CD8-positive, alpha-beta memory T cell (primary cell): ENCODE results near the gene ATP6V0C. TPM values are rescaled to one million over a fixed set of nuclear protein-coding genes. Genes with fewer than 3 reads are reported as not detected.
A peak's percentile ranks its signal among the peaks of the same experiment; 100 is the strongest.

Experiments
- CTCF ChIA-PET: fragments of 350-600 bp; sonication (Branson Sonifier 250); formaldehyde crosslinking; loops from one replicate; lab custom pipeline; 2021; ENCODE audit warnings: antibody characterized with exemption; lab: Charles Lee
- POLR2A ChIA-PET: fragments of 350-600 bp; sonication (Branson Sonifier 250); formaldehyde crosslinking; loops from one replicate; lab custom pipeline; 2021; ENCODE audit warnings: antibody characterized with exemption; lab: Charles Lee
- DNase-seq, 5 donors: peaks; one replicate each; pipeline versions ENCODE4 v3.0.0 to v3.0.0-alpha.2; 2020 to 2022; ENCODE audit warnings: mixed read lengths in 1 of 5
- H3K27ac ChIP-seq: one replicate; pipeline ENCODE4 v1.7.0; 2013; ENCODE audit warnings: low read depth, mild to moderate bottlenecking, low read length, moderate library complexity
- H3K27me3 ChIP-seq: 2 replicates; pipeline ENCODE4 v1.7.0; 2013; ENCODE audit warnings: low read length, mild to moderate bottlenecking; ENCODE audit not compliant: insufficient read depth, poor library complexity, severe bottlenecking
- H3K36me3 ChIP-seq: 2 replicates; pipeline ENCODE4 v1.7.0; 2013; ENCODE audit warnings: mild to moderate bottlenecking, low read length, moderate library complexity; ENCODE audit not compliant: insufficient read depth
- H3K4me1 ChIP-seq: 2 replicates; pipeline ENCODE4 v1.7.0; 2013; ENCODE audit warnings: mild to moderate bottlenecking, low read length, moderate library complexity; ENCODE audit not compliant: insufficient read depth
- H3K4me3 ChIP-seq: 2 replicates; pipeline ENCODE4 v1.7.0; 2013; ENCODE audit warnings: mild to moderate bottlenecking, low read length
- H3K9me3 ChIP-seq: 2 replicates; pipeline ENCODE4 v1.7.0; 2013; ENCODE audit warnings: mild to moderate bottlenecking, low read length
- H3K27ac Mint-ChIP-seq, 8 donors: one replicate each; pipeline ENCODE4 v1.8.0; 2020 to 2021; ENCODE audit warnings: mixed read lengths in 8 of 8, mild to moderate bottlenecking in 6 of 8, inconsistent platforms in 3 of 8, moderate library complexity in 3 of 8
- H3K27me3 Mint-ChIP-seq, 2 donors: one replicate each; pipeline ENCODE4 v1.8.0; 2020 to 2021; ENCODE audit warnings: mixed read lengths in 2 of 2, mild to moderate bottlenecking in 1 of 2, moderate library complexity in 1 of 2
- H3K36me3 Mint-ChIP-seq, 3 donors: one replicate each; pipeline ENCODE4 v1.8.0; 2020 to 2021; ENCODE audit warnings: mixed read lengths in 3 of 3, inconsistent platforms in 1 of 3, mild to moderate bottlenecking in 1 of 3
- H3K4me1 Mint-ChIP-seq, 3 donors: one replicate each; pipeline ENCODE4 v1.8.0; 2020 to 2021; ENCODE audit warnings: mixed read lengths in 3 of 3, inconsistent platforms in 1 of 3, mild to moderate bottlenecking in 1 of 3
- H3K4me3 Mint-ChIP-seq, 7 donors: one replicate each; pipeline ENCODE4 v1.8.0; 2020 to 2021; ENCODE audit warnings: mixed read lengths in 7 of 7, mild to moderate bottlenecking in 6 of 7, moderate library complexity in 4 of 7, inconsistent platforms in 2 of 7
- H3K9me3 Mint-ChIP-seq, 5 donors: one replicate each; pipeline ENCODE4 v1.8.0; 2020 to 2022; ENCODE audit warnings: mixed read lengths in 5 of 5, mild to moderate bottlenecking in 3 of 5, moderate library complexity in 2 of 5, inconsistent platforms in 1 of 5
- polyA plus RNA-seq: library from polyadenylated mRNA; unstranded; fragments of 300-500 nt; fragmentation: Illumina TruSeq; gene quantifications from one replicate; pipeline ENCODE4 v1.2.3, GENCODE V29; 2021
- total RNA-seq, 2 experiments: library from RNA; stranded (reverse); gene quantifications; one replicate each; pipeline ENCODE4 v1.2.3, GENCODE V29; 2021

Gene ATP6V0C
- total and polyA plus RNA-seq, 3 experiments from 2014 or later: 101 to 157 (median 154) TPM

- Histone ChIP-seq H3K4me1 (peaks cover 59% of the 10 kb centered on the region), H3K4me3 (no peak overlapping the region), H3K36me3 (peaks cover 18% of the 10 kb centered on the region), H3K27ac (peak overlapping the region; percentile 16), H3K9me3 (no peaks in the 10 kb centered on the region), H3K27me3 (no peaks in the 10 kb centered on the region)
- ChIA-PET CTCF (interaction anchor here (1.1 to 1.8 kb wide), 2 partner anchors 14 to 16 kb away, joined by 3 to 12 read pairs; no protein-coding TSS in a partner anchor), POLR2A (interaction anchor here (1.1 to 3.6 kb wide), 3 partner anchors 13 to 364 kb away, joined by 5 to 65 read pairs (median 11); partner anchors contain the start of genes CEMP1, PDPK1 and TRAF7)
- no peaks in the 10 kb centered on the region for H3K9me3 Mint-ChIP-seq
- H3K27me3 Mint-ChIP-seq: peaks cover 0 to 10% of the 10 kb centered on the region in 2 donors
- H3K4me1 Mint-ChIP-seq: peaks cover 56 to 69% (median 59%) of the 10 kb centered on the region in 3 donors
- peak in 1 of 5 donors; percentile 60 for DNase-seq
- H3K27ac Mint-ChIP-seq: peak overlapping the region; percentile 14 to 99 (median 93)
- peak overlapping the region in 6 of 7 donors; percentile 72 to 97 (median 80) for H3K4me3 Mint-ChIP-seq
- H3K36me3 Mint-ChIP-seq: peaks cover 0 to 63% (median 4%) of the 10 kb centered on the region in 3 donors
These were observed 5.3 kb downstream of the ATP6V0C start for GRCh38 chr16:2518823-2519710.

DNA sequence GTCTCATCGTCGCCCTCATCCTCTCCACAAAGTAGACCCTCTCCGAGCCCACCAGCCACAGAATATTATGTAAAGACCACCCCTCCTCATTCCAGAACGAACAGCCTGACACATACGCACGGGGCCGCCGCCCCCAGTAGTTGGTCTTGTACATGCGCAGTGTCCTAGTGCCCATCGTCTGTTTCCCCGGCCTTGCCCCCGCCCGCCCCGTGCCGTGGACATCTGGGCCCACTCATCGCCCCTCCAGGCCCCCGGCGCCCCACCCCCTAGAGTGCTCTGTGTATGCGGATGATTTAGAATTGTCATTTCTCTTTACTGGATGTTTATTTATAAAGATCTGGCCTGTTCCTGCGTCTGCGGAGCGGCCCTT lies 5.9 kb downstream of the ATP6V0C start:
- peak overlapping the region; percentile 16 for H3K27ac ChIP-seq
- no peaks in the 10 kb centered on the region for H3K9me3 ChIP-seq
- CTCF ChIA-PET: interaction anchor here (1.2 to 1.8 kb wide), 2 partner anchors 9 to 13 kb away, joined by 4 to 12 read pairs; no protein-coding TSS in a partner anchor
- H3K27me3 ChIP-seq: no peaks in the 10 kb centered on the region
- H3K36me3 ChIP-seq: peaks cover 19% of the 10 kb centered on the region
- POLR2A ChIA-PET: interaction anchor here (1.1 to 3.6 kb wide), 4 partner anchors 9 to 364 kb away, joined by 5 to 65 read pairs (median 8); partner anchors contain the start of genes CEMP1, PDPK1 and TRAF7
- Mint-ChIP-seq H3K9me3 (no peaks in the 10 kb centered on the region), H3K27ac (peak overlapping the region; percentile 63 to 99 (median 93)), H3K36me3 (peaks cover 0 to 67% (median 5%) of the 10 kb centered on the region in 3 donors), H3K27me3 (peaks cover 0 to 9% of the 10 kb centered on the region in 2 donors), H3K4me1 (peaks cover 61 to 73% (median 61%) of the 10 kb centered on the region in 3 donors), H3K4me3 (peak overlapping the region; percentile 72 to 95 (median 78))
- H3K4me1 ChIP-seq: peaks cover 57% of the 10 kb centered on the region
- H3K4me3 ChIP-seq: no peak overlapping the region
- no peak for DNase-seq

DNA sequence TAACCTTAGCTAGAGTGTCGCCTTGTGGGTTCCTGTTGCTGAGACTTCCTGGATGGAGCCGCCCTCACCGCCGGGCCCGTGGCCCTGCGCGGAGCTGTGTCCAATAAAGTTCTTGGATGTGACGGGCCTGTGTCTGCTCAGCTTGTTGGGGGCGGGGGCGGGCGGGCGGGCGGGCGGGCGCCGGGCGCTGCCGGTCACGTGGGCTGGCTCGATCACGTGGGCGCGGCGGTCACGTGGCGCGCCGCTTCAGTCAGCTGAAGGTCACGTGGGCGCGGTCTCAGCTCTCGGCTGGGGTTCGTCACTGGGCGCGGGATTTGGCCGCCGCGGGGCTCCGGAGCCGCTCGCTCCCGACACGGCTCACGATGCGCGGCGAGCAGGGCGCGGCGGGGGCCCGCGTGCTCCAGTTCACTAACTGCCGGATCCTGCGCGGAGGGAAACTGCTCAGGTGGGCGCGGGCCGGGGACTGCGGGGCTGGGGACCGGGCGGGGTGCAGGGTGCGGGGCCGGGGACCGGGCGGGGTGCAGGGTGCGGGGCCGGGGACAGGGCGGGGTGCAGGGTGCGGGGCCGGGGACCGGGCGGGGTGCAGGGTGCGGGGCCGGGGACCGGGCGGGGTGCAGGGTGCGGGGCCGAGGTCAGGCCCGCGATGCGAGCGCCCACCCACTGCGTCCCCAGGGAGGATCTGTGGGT lies 6.5 kb downstream of the ATP6V0C start, which contains the start of gene AMDHD2:
AMDHD2 (plus strand) TSS at position 275 of the 687 bp plus-strand sequence; CDS start at position 363, 88 bp downstream.
- H3K4me1 ChIP-seq: peaks cover 52% of the 10 kb centered on the region
- H3K36me3 ChIP-seq: peaks cover 19% of the 10 kb centered on the region
- Mint-ChIP-seq H3K27ac (peak within 1 kb of the TSS; percentile 92 to 99 (median 96)), H3K27me3 (peaks cover 0 to 7% of the 10 kb centered on the region in 2 donors), H3K4me3 (peak within 1 kb of the TSS; percentile 90 to 98 (median 92)), H3K9me3 (no peaks in the 10 kb centered on the region), H3K36me3 (peaks cover 0 to 67% (median 7%) of the 10 kb centered on the region in 3 donors), H3K4me1 (peaks cover 56 to 70% (median 57%) of the 10 kb centered on the region in 3 donors)
- ChIA-PET CTCF (interaction anchor here (0.9 to 1.8 kb wide), 3 partner anchors 9 to 20 kb away, joined by 3 to 12 read pairs (median 4); no protein-coding TSS in a partner anchor), POLR2A (interaction anchor here (0.6 to 3.6 kb wide), 8 partner anchors 9 to 365 kb away, joined by 3 to 65 read pairs (median 5); partner anchors contain the start of genes CEMP1, PDPK1, TBC1D24 and TRAF7)
- no peaks in the 10 kb centered on the region for H3K27me3 ChIP-seq
- H3K9me3 ChIP-seq: no peaks in the 10 kb centered on the region
- H3K4me3 ChIP-seq: peak within 1 kb of the TSS; percentile 58
- peak within 1 kb of the TSS; percentile 73 for H3K27ac ChIP-seq
- DNase-seq: peak; percentile 85 to 92 (median 89)

DNA sequence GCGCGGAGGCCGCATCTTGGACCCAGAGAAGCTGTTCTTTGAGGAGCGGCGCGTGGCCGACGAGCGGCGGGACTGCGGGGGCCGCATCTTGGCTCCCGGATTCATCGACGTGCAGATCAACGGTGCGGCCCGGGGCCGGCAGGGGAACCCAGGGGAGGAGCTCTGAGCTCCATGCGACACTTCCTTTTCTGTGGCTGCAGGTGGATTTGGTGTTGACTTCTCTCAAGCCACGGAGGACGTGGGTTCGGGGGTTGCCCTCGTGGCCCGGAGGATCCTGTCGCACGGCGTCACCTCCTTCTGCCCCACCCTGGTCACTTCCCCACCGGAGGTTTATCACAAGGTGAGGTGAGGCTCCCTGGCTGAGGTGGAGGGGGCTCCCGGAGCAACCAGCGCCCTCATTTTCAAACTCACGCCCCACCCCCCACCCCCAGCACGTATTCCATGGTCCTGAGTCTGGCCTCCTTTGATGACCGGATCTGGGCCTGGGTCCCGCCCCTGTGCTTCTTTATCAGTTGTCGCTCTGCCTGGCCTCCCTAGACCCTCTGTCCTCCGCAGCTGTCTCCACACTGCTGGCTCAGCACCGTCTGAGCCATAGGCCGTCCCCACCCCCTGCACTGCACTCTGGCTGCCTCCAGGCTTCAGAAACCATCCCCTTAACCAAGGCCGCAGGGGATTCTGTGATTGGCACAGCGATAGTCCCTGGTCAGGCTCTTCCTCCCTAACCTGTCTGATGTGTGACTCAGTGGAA lies 7.2 kb downstream of the ATP6V0C start:
- no peaks in the 10 kb centered on the region for H3K9me3 ChIP-seq
- DNase-seq: peak; percentile 63 to 87 (median 85)
- H3K27ac ChIP-seq: peak overlapping the region; percentile 73
- peaks cover 19% of the 10 kb centered on the region for H3K36me3 ChIP-seq
- peak overlapping the region; percentile 58 for H3K4me3 ChIP-seq
- no peaks in the 10 kb centered on the region for H3K27me3 ChIP-seq
- H3K27ac Mint-ChIP-seq: peak overlapping the region; percentile 92 to 99 (median 96)
- peaks cover 49 to 63% (median 50%) of the 10 kb centered on the region in 3 donors for H3K4me1 Mint-ChIP-seq
- H3K4me1 ChIP-seq: peaks cover 45% of the 10 kb centered on the region
- ChIA-PET POLR2A (interaction anchor here (0.6 to 3.6 kb wide), 9 partner anchors 8 to 366 kb away, joined by 3 to 65 read pairs (median 5); partner anchors contain the start of genes CEMP1, PDPK1, PGP and TBC1D24), CTCF (interaction anchor here (0.9 to 1.8 kb wide), 3 partner anchors 8 to 20 kb away, joined by 3 to 12 read pairs (median 4); no protein-coding TSS in a partner anchor)
- H3K4me3 Mint-ChIP-seq: peak overlapping the region; percentile 90 to 98 (median 92)
- peaks cover 0 to 65% (median 7%) of the 10 kb centered on the region in 3 donors for H3K36me3 Mint-ChIP-seq
- H3K27me3 Mint-ChIP-seq: peaks cover 0 to 7% of the 10 kb centered on the region in 2 donors
- no peaks in the 10 kb centered on the region for H3K9me3 Mint-ChIP-seq

DNA sequence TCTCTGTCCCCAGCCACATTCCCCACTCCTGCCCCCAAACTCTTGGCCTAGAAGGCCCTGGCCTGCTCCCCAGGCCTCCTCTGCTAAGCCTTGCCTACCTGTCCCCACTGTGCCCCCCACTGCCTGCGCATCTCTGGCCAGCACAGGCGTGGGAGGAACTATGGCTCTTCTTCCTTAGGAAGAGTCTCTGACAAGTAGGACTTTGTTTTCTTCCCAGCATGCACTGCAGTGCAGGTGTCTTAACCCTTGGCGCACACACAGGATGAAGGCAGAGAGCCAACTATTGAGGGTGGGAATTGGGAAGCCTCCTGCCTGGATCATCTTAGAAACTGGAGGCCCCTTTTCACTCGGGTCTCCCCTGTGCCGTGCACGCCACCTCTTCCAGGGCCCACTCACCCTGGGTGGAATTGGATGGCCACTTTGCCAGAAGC lies 10.1 kb downstream of the ATP6V0C start:
- peak overlapping the region in 6 of 8 donors; percentile 33 to 86 (median 67) for H3K27ac Mint-ChIP-seq
- no peak for DNase-seq
- POLR2A ChIA-PET: interaction anchor here (0.8 kb wide), 1 partner anchor 8 kb away, joined by 3 read pairs; no protein-coding TSS in a partner anchor
- no peak overlapping the region for H3K27ac ChIP-seq
- no peaks in the 10 kb centered on the region for H3K9me3 Mint-ChIP-seq
- CTCF ChIA-PET: no interaction called here
- peaks cover 24 to 35% (median 24%) of the 10 kb centered on the region in 3 donors for H3K4me1 Mint-ChIP-seq
- H3K4me3 Mint-ChIP-seq: peak overlapping the region in 2 of 7 donors; percentile 50 to 75
- peaks cover 0 to 63% (median 7%) of the 10 kb centered on the region in 3 donors for H3K36me3 Mint-ChIP-seq
- no peaks in the 10 kb centered on the region for H3K27me3 ChIP-seq
- H3K9me3 ChIP-seq: no peaks in the 10 kb centered on the region
- peaks cover 19% of the 10 kb centered on the region for H3K36me3 ChIP-seq
- H3K4me1 ChIP-seq: peaks cover 19% of the 10 kb centered on the region
- peaks cover 0 to 6% of the 10 kb centered on the region in 2 donors for H3K27me3 Mint-ChIP-seq
- no peak overlapping the region for H3K4me3 ChIP-seq

DNA sequence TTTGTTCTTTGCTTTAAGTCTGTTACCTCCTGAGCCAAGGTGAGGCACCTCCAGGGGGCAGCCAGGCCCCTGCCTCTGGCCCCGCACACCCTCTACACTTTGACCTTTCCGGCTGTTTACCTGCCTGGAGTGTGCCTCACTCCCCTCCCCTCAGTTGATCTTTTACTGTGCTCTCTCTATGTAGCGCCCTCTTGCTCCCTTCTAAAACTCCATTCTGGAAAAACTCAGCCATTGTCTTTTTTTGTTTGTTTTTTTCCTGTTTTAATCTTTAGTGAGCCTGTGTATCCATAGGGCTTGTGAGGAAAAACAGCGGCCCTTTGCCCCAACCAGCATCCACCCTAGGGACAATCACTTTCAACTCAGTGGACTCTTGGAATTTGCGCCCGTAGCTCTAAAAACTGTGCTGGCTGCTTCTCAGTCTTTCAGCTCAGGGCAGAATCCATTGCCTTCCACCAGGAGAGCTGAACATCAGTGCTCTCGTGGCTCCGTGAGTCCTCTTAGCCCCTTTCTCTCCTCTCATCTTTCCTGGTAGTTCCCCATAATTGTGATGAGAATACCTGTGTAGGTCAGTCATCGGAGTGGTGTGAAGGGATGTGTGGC lies 10.7 kb downstream of the ATP6V0C start:
- no peak for DNase-seq
- H3K4me3 Mint-ChIP-seq: peak overlapping the region in 2 of 7 donors; percentile 2 to 75
- peaks cover 20 to 28% (median 23%) of the 10 kb centered on the region in 3 donors for H3K4me1 Mint-ChIP-seq
- no peak overlapping the region for H3K27ac ChIP-seq
- H3K27me3 ChIP-seq: no peaks in the 10 kb centered on the region
- POLR2A ChIA-PET: interaction anchor here (0.8 kb wide), 1 partner anchor 8 kb away, joined by 3 read pairs; no protein-coding TSS in a partner anchor
- H3K4me3 ChIP-seq: no peak overlapping the region
- peaks cover 12% of the 10 kb centered on the region for H3K4me1 ChIP-seq
- CTCF ChIA-PET: no interaction called here
- H3K9me3 Mint-ChIP-seq: no peaks in the 10 kb centered on the region
- peaks cover 0 to 6% of the 10 kb centered on the region in 2 donors for H3K27me3 Mint-ChIP-seq
- H3K9me3 ChIP-seq: no peaks in the 10 kb centered on the region
- H3K36me3 Mint-ChIP-seq: peaks cover 0 to 61% (median 7%) of the 10 kb centered on the region in 3 donors
- peak overlapping the region in 6 of 8 donors; percentile 4 to 93 (median 65) for H3K27ac Mint-ChIP-seq
- H3K36me3 ChIP-seq: peaks cover 14% of the 10 kb centered on the region
